DND-41 (cell line): ENCODE results near the gene ADAMTS19.

ENCODE experiments used
- ATAC-seq: fragments of 200-7000 bp; cut with Tn5 transposase; 3 replicates; pipeline ENCODE4 v1.9.1; 2021; ENCODE audit warnings: low read depth; ENCODE audit not compliant: insufficient read depth
- DNase-seq: peaks from one replicate; pipeline ENCODE4 v3.0.0-alpha.2; 2020
- H2AFZ ChIP-seq: 2 replicates; pipeline ENCODE4 v1.6.0; 2012; ENCODE audit warnings: low read depth, low read length
- H3K27ac ChIP-seq: 2 replicates; pipeline ENCODE4 v1.5.1; 2012; ENCODE audit warnings: low read length, inconsistent platforms
- H3K27me3 ChIP-seq: fragments of 200-600 bp; sonication (generic); 2 replicates; pipeline ENCODE4 v1.6.0; 2012; ENCODE audit warnings: low read length, mild to moderate bottlenecking, inconsistent platforms; ENCODE audit not compliant: insufficient read depth, poor library complexity
- H3K36me3 ChIP-seq: 2 replicates; pipeline ENCODE4 v1.5.1; 2012; ENCODE audit warnings: low read length, inconsistent platforms; ENCODE audit not compliant: insufficient read depth
- H3K4me1 ChIP-seq: 2 replicates; pipeline ENCODE4 v1.5.1; 2012; ENCODE audit warnings: mild to moderate bottlenecking, low read length; ENCODE audit not compliant: insufficient read depth
- H3K4me2 ChIP-seq: 2 replicates; pipeline ENCODE4 v1.6.0; 2012; ENCODE audit warnings: mild to moderate bottlenecking, moderate library complexity, low read length, inconsistent platforms; ENCODE audit not compliant: insufficient read depth
- H3K4me3 ChIP-seq, 2 experiments: fragments of 200-600 bp in 1 of 2; shearing (Covaris generic) in 1 of 2; 2 replicates each; pipeline ENCODE4 v1.5.1; 2012 to 2016; ENCODE audit warnings: inconsistent platforms in 2 of 2, low read length in 2 of 2, mild to moderate bottlenecking in 2 of 2, low read depth in 1 of 2, moderate library complexity in 1 of 2
- H3K79me2 ChIP-seq: 2 replicates; pipeline ENCODE4 v1.6.0; 2012; ENCODE audit warnings: low read length, inconsistent platforms; ENCODE audit not compliant: insufficient read depth
- H3K9ac ChIP-seq: 2 replicates; pipeline ENCODE4 v1.6.0; 2012; ENCODE audit warnings: low read depth, mild to moderate bottlenecking, inconsistent platforms, low read length, moderate library complexity
- H3K9me3 ChIP-seq: 2 replicates; pipeline ENCODE4 v1.5.1; 2012; ENCODE audit warnings: low read length, moderate library complexity, mild to moderate bottlenecking, inconsistent platforms; ENCODE audit not compliant: insufficient read depth, severe bottlenecking
- H4K20me1 ChIP-seq: 2 replicates; pipeline ENCODE4 v1.6.0; 2012; ENCODE audit warnings: low read length; ENCODE audit not compliant: insufficient read depth
- EZH2 ChIP-seq: IDR thresholded peaks from 3 replicates; pipeline ENCODE4 v1.6.1; 2012; ENCODE audit warnings: borderline replicate concordance, low read depth, mild to moderate bottlenecking, moderate library complexity, low read length, inconsistent platforms; ENCODE audit not compliant: severe bottlenecking
- TF ChIP-seq, protein P1 (sequence below): IDR thresholded peaks from 2 replicates; pipeline ENCODE4 v1.5.1; 2012; ENCODE audit warnings: borderline replicate concordance, low read length, moderate library complexity, mild to moderate bottlenecking; ENCODE audit not compliant: poor library complexity, severe bottlenecking; ENCODE audit errors: extremely low read depth

Gene ADAMTS19

DNA sequence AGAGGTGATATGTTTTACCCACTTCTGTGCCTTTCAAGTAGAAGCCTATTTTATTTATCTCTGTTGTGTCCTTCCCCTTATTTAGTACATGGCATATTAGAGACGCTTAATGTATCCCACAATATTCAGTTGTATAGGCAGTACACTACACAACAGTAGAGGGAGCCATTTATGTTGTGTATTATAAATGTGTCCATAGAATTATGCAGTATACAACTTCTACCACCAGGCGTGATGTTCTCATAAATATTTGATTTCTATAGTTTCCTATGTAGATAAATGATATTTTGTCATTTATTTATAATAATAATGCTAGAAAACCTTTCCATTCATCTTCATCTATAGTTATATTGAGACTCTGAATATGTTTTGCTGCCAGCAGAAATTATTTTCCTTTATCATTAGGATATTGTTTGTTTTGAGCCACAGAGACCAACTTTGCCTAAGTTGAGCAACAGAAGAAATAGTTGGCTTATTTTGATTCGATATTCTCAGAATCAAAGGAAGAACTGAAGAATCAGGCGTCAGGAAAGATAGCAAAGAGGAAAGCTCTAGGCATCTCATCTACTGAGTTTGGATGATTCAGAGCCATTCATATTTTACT is 81.7 kb downstream of the ADAMTS19 start:
- TF ChIP-seq, protein P1, sequence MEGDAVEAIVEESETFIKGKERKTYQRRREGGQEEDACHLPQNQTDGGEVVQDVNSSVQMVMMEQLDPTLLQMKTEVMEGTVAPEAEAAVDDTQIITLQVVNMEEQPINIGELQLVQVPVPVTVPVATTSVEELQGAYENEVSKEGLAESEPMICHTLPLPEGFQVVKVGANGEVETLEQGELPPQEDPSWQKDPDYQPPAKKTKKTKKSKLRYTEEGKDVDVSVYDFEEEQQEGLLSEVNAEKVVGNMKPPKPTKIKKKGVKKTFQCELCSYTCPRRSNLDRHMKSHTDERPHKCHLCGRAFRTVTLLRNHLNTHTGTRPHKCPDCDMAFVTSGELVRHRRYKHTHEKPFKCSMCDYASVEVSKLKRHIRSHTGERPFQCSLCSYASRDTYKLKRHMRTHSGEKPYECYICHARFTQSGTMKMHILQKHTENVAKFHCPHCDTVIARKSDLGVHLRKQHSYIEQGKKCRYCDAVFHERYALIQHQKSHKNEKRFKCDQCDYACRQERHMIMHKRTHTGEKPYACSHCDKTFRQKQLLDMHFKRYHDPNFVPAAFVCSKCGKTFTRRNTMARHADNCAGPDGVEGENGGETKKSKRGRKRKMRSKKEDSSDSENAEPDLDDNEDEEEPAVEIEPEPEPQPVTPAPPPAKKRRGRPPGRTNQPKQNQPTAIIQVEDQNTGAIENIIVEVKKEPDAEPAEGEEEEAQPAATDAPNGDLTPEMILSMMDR = no peak
- no peak for TF ChIP-seq EZH2
- Histone ChIP-seq H3K9me3 (no peaks in the 10 kb centered on the region), H3K79me2 (no peaks in the 10 kb centered on the region), H3K4me1 (no peaks in the 10 kb centered on the region), H3K4me3 (no peak overlapping the region), H3K4me2 (no peak overlapping the region), H2AFZ (no peak overlapping the region), H3K36me3 (no peaks in the 10 kb centered on the region), H3K27ac (no peak overlapping the region), H3K27me3 (no peaks in the 10 kb centered on the region), H3K9ac (no peak overlapping the region), H4K20me1 (no peaks in the 10 kb centered on the region)
- no peak for DNase-seq
- ATAC-seq = peak; percentile 40; the same call in 1 of the 3 replicates

DNA sequence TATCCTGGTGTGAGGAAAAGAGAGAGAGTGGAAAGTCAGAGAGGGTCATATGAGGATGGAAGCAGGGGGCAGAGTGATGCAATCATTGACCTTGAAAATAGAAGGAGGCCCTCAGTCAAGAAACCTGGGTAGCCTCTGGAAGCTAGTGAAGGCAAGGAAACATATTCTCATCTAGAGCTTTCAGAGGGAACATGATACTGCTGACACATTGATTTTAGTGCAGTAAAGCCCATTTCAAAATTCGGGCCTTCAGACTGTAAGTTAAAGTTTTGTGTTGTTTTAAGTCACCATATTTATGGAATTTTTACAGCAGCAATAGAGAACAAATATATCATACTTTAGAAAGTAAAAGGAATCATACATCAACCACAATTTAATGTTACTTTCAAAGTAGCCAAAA is 87.0 kb downstream of the ADAMTS19 start:
- H4K20me1 ChIP-seq = no peaks in the 10 kb centered on the region
- DNase-seq (no peak), ATAC-seq (no peak)
- H3K79me2 ChIP-seq = no peaks in the 10 kb centered on the region
- no peak overlapping the region for H2AFZ ChIP-seq
- no peak for TF ChIP-seq EZH2
- TF ChIP-seq, protein P1 = no peak
- H3K4me1 ChIP-seq = no peaks in the 10 kb centered on the region
- no peak overlapping the region for H3K4me2 ChIP-seq
- no peaks in the 10 kb centered on the region for H3K9me3 ChIP-seq
- no peaks in the 10 kb centered on the region for H3K36me3 ChIP-seq
- no peak overlapping the region for H3K4me3 ChIP-seq
- no peak overlapping the region for H3K27ac ChIP-seq
- no peaks in the 10 kb centered on the region for H3K27me3 ChIP-seq
- no peak overlapping the region for H3K9ac ChIP-seq

DNA sequence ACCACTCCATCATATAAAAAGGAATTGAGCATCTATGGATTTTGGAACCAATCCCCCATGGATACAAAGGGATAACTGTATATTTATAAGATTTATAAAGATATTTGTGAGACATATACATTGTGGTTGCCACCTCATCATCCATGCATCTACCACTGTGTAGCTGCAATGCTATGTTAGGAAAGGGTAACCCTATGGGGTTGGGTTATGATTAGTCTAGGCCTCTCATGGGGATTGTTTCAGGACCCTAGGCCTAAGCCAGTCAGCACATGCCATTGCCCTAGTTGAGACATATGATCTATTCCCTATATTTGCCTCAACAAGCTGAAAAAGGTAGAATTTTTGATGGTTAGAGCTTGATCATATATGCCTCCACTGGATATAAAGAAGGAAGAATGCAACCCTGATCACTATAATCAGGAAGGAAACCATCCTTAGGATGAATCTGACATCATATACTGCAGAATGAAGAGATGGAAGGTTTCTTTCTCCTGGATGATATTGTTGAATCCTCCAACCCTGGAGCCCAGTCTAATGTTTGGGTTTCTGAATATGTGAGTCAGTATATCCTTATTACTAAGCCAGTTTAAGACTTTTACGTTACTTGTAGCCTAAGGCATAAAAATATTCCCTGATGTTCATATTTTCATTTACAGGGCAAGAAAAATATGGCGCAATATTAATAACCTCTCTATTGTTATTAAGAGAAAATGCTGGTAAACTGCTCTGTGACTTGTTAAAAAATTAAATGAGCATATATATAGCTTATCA is 94.2 kb downstream of the ADAMTS19 start:
- Histone ChIP-seq H3K4me3 (no peak overlapping the region), H3K27me3 (no peaks in the 10 kb centered on the region), H3K4me1 (no peaks in the 10 kb centered on the region), H3K27ac (no peak overlapping the region), H3K79me2 (no peaks in the 10 kb centered on the region), H4K20me1 (no peaks in the 10 kb centered on the region), H3K9me3 (no peaks in the 10 kb centered on the region), H3K4me2 (no peak overlapping the region), H3K36me3 (no peaks in the 10 kb centered on the region), H2AFZ (no peak overlapping the region), H3K9ac (no peak overlapping the region)
- TF ChIP-seq EZH2 = no peak
- TF ChIP-seq, protein P1 = no peak
- DNase-seq (no peak), ATAC-seq (no peak)
